WERI-Rb-1 (cell line): Measurements from ENCODE around the gene GNPAT.

Experiments
- DNase-seq: peaks from one replicate; pipeline ENCODE4 v3.0.0-alpha.2; 2020
- H3K27ac ChIP-seq: fragments of 250-450 bp; sonication (Bioruptor Pico); 2 replicates; pipeline ENCODE4 v1.5.1; 2020; ENCODE audit warnings: mild to moderate bottlenecking, moderate library complexity
- H3K27me3 ChIP-seq: fragments of 250-450 bp; sonication (Bioruptor Pico); 2 replicates; pipeline ENCODE4 v1.5.1; 2021; ENCODE audit warnings: mild to moderate bottlenecking, low read depth, moderate library complexity; ENCODE audit not compliant: insufficient read depth, severe bottlenecking
- H3K36me3 ChIP-seq: fragments of 250-450 bp; sonication (Bioruptor Pico); 2 replicates; pipeline ENCODE4 v1.5.1; 2020; ENCODE audit warnings: mild to moderate bottlenecking, moderate library complexity
- H3K4me3 ChIP-seq: 2 replicates; pipeline ENCODE4 v1.5.1; 2011; ENCODE audit warnings: low read depth, mild to moderate bottlenecking, control low read depth, low read length
- H3K9me3 ChIP-seq: fragments of 250-450 bp; sonication (Bioruptor Pico); 2 replicates; pipeline ENCODE4 v1.5.1; 2021; ENCODE audit warnings: mild to moderate bottlenecking, moderate library complexity; ENCODE audit not compliant: severe bottlenecking
- CTCF ChIP-seq: IDR thresholded peaks from 2 replicates; pipeline ENCODE4 v1.5.1; 2011; ENCODE audit warnings: low read depth, mild to moderate bottlenecking, control low read depth, inconsistent platforms, low read length

Gene GNPAT

GRCh38 chr1:231240883-231241735 is at the start of gene GNPAT:
Gene GNPAT, plus strand, starts transcription at chr1:231241212. Its CDS starts 167 bp downstream, at chr1:231241379.
- H3K27ac ChIP-seq, result peak within 1 kb of the TSS; percentile 80
- peaks cover 17% of the 10 kb centered on the region for H3K36me3 ChIP-seq
- DNase-seq, result peak; percentile 92
- H3K27me3 ChIP-seq, result no peaks in the 10 kb centered on the region
- H3K4me3 ChIP-seq, result peak within 1 kb of the TSS; percentile 80
- no peak for TF ChIP-seq CTCF
- H3K9me3 ChIP-seq, result no peaks in the 10 kb centered on the region

GRCh38 chr1:231192620-231193163 is 48.3 kb upstream of the GNPAT start:
- Histone ChIP-seq H3K27ac (no peak overlapping the region), H3K36me3 (no peaks in the 10 kb centered on the region), H3K27me3 (no peaks in the 10 kb centered on the region), H3K9me3 (peaks cover 4% of the 10 kb centered on the region), H3K4me3 (no peak overlapping the region)
- no peak for DNase-seq
- no peak for TF ChIP-seq CTCF

- Histone ChIP-seq H3K9me3 (peaks cover 4% of the 10 kb centered on the region), H3K4me3 (no peak overlapping the region), H3K27me3 (no peaks in the 10 kb centered on the region), H3K36me3 (no peaks in the 10 kb centered on the region), H3K27ac (no peak overlapping the region)
- no peak for TF ChIP-seq CTCF
- DNase-seq, result no peak
These were observed 47.2 kb upstream of the GNPAT start for GRCh38 chr1:231193710-231194340.

GRCh38 chr1:231194476-231194842 is 46.6 kb upstream of the GNPAT start:
- DNase-seq, result no peak
- Histone ChIP-seq H3K9me3 (peaks cover 4% of the 10 kb centered on the region), H3K27ac (no peak overlapping the region), H3K36me3 (no peaks in the 10 kb centered on the region), H3K4me3 (no peak overlapping the region), H3K27me3 (no peaks in the 10 kb centered on the region)
- no peak for TF ChIP-seq CTCF

- Histone ChIP-seq H3K27me3 (no peaks in the 10 kb centered on the region), H3K27ac (no peak overlapping the region), H3K4me3 (no peak overlapping the region), H3K36me3 (no peaks in the 10 kb centered on the region), H3K9me3 (peaks cover under 1% of the 10 kb centered on the region)
- peak; percentile 30 for DNase-seq
- no peak for TF ChIP-seq CTCF
These were observed 46.0 kb upstream of the GNPAT start for GRCh38 chr1:231194843-231195516.
